A549 (cell line): ENCODE results near the gene BEST4. TPM values are rescaled to one million over a fixed set of nuclear protein-coding genes. Genes with fewer than 3 reads are reported as not detected.

Source experiments
- ATAC-seq, 2 experiments: fragments of 200-7000 bp in 1 of 2; fragments of >200 bp in 1 of 2; cut with Nextera tagmentation in 1 of 2; cut with Tn5 transposase in 1 of 2; 3 replicates each; pipeline versions ENCODE4 v1.8.0 to v1.9.1; 2018 to 2020; ENCODE audit warnings: mild to moderate bottlenecking in 1 of 2, moderate library complexity in 1 of 2
- CTCF ChIA-PET: fragments of 300-600 bp; sonication (Branson Sonifier 250); formaldehyde crosslinking; extraction: SDS; loops from one replicate; lab custom pipeline; 2021; ENCODE audit warnings: antibody characterized with exemption, inconsistent platforms; lab: Yijun Ruan, JAX
- POLR2A ChIA-PET: fragments of 350-600 bp; formaldehyde crosslinking; extraction: SDS; loops from one replicate; lab custom pipeline; 2021; ENCODE audit warnings: antibody characterized with exemption, inconsistent platforms; lab: Yijun Ruan, JAX
- DNase-seq, 2 experiments: peaks; one replicate each; pipeline versions ENCODE4 v3.0.0 to v3.0.0-alpha.2; 2011 to 2016; ENCODE audit warnings: low read depth in 1 of 2, low spot score in 1 of 2
- FAIRE-seq: peaks from 2 replicates; lab custom pipeline; 2011; peaks lifted over from hg19 to GRCh38; lab: Jason Lieb, UNC
- H3K27ac ChIP-seq, 2 experiments: fragments of >200 bp; sonication (Bioruptor Twin); formaldehyde crosslinking; 3 replicates each; pipeline ENCODE4 v1.5.1; 2016 to 2017
- H3K4me1 ChIP-seq: fragments of >200 bp; sonication (Bioruptor Twin); formaldehyde crosslinking; 3 replicates; pipeline ENCODE4 v1.6.1; 2016
- H3K4me2 ChIP-seq: fragments of >200 bp; sonication (Bioruptor Twin); formaldehyde crosslinking; 3 replicates; pipeline ENCODE4 v1.6.1; 2016
- H3K4me3 ChIP-seq: fragments of >200 bp; sonication (Bioruptor Twin); formaldehyde crosslinking; 3 replicates; pipeline ENCODE4 v1.5.1; 2016
- H3K9me3 ChIP-seq: fragments of >200 bp; sonication (Bioruptor Twin); formaldehyde crosslinking; 3 replicates; pipeline ENCODE4 v1.6.1; 2016
- BHLHE40 ChIP-seq: IDR thresholded peaks from 2 replicates; pipeline ENCODE4 v1.6.1; 2012; ENCODE audit warnings: low read depth, low read length, inconsistent platforms
- CBX2 ChIP-seq: fragments of 200-600 bp; sonication (generic); IDR thresholded peaks from 2 replicates; pipeline ENCODE4 v1.6.1; 2016; ENCODE audit warnings: low read depth, mild to moderate bottlenecking, borderline replicate concordance
- CHD4 ChIP-seq: fragments of 200-600 bp; sonication (generic); IDR thresholded peaks from 2 replicates; pipeline ENCODE4 v1.6.1; 2016; ENCODE audit warnings: antibody characterized with exemption, mild to moderate bottlenecking, borderline replicate concordance
- FOSB ChIP-seq: fragments of 250-450 bp; sonication (Bioruptor Pico); IDR thresholded peaks from 2 replicates; pipeline ENCODE4 v1.5.0; 2020; ENCODE audit warnings: mild to moderate bottlenecking, moderate library complexity
- FOSL2 ChIP-seq, 2 experiments: fragments of 450-650 bp in 1 of 2; fragments of >200 bp in 1 of 2; sonication (Bioruptor Twin) in 1 of 2; formaldehyde crosslinking; IDR thresholded peaks; 2 replicates each; pipeline versions ENCODE4 v1.5.0 to v1.6.1; 2016 to 2020; ENCODE audit warnings: mild to moderate bottlenecking in 1 of 2, moderate library complexity in 1 of 2
- HOXA7 ChIP-seq: fragments of 250-450 bp; sonication (Bioruptor Pico); IDR thresholded peaks from 2 replicates; pipeline ENCODE4 v1.5.0; 2020; ENCODE audit warnings: mild to moderate bottlenecking, moderate library complexity
- KDM1A ChIP-seq: fragments of 200-600 bp; sonication (generic); IDR thresholded peaks from 2 replicates; pipeline ENCODE4 v1.6.1; 2016; ENCODE audit warnings: low read depth, mild to moderate bottlenecking
- MYC ChIP-seq: IDR thresholded peaks from 2 replicates; pipeline ENCODE4 v1.6.1; 2012; ENCODE audit warnings: mild to moderate bottlenecking, inconsistent platforms, low read length, improper control_type of control experiment, borderline replicate concordance
- NPAS2 ChIP-seq: fragments of 250-450 bp; sonication (Bioruptor Pico); IDR thresholded peaks from 2 replicates; pipeline ENCODE4 v1.8.0; 2022; ENCODE audit warnings: mild to moderate bottlenecking, moderate library complexity, borderline replicate concordance
- NR3C1 ChIP-seq: fragments of >200 bp; sonication (Bioruptor Twin); formaldehyde crosslinking; IDR thresholded peaks from 3 replicates; pipeline ENCODE4 v1.6.1; 2017
- RAD21 ChIP-seq, 2 experiments: fragments of >200 bp in 1 of 2; sonication (Bioruptor Twin) in 1 of 2; formaldehyde crosslinking in 1 of 2; IDR thresholded peaks in 1 of 2; conservative IDR thresholded peaks in 1 of 2; 2 replicates in 1 of 2; 3 replicates in 1 of 2; pipeline ENCODE4 v1.6.1; 2012 to 2018; ENCODE audit warnings: inconsistent platforms in 1 of 2
- RFX5 ChIP-seq: fragments of 450-650 bp; IDR thresholded peaks from 2 replicates; pipeline ENCODE4 v1.7.1; 2014; ENCODE audit warnings: antibody characterized with exemption, mild to moderate bottlenecking, moderate library complexity
- SREBF2 ChIP-seq: fragments of 450-650 bp; IDR thresholded peaks from 2 replicates; pipeline ENCODE4 v1.6.1; 2014; ENCODE audit warnings: mild to moderate bottlenecking, moderate library complexity
- ZFP36 ChIP-seq: fragments of 450-650 bp; IDR thresholded peaks from 2 replicates; pipeline ENCODE4 v1.6.1; 2014; ENCODE audit warnings: borderline replicate concordance; ENCODE audit not compliant: partially characterized antibody
- WGBS: methylation state at CpG from one replicate; pipeline ENCODE4 v1.1.6; 2017; ENCODE audit errors: missing lambda C conversion rate; 5-methylcytosine and 5-hydroxymethylcytosine counted together
- polyA plus RNA-seq, 4 experiments: library from polyadenylated mRNA; depleted of rRNA in 3 of 4; stranded (reverse); fragments of >200 nt; fragmentation: RNase III in 1 of 4; extraction: RNeasy Plus Mini Kit Qiagen cat#74134 plus additional on column Dnase treatment in 1 of 4; gene quantifications; 2 replicates in 3 of 4; 3 replicates in 1 of 4; pipeline ENCODE4 v1.2.3, GENCODE V29; 2011 to 2017
- TF ChIP-seq, protein P1 (sequence below): fragments of 250-450 bp; sonication (Bioruptor Pico); IDR thresholded peaks from 2 replicates; pipeline ENCODE4 v1.5.0; 2021; ENCODE audit warnings: mild to moderate bottlenecking, moderate library complexity, borderline replicate concordance
- TF ChIP-seq, protein P2 (sequence below): fragments of >200 bp; sonication (Bioruptor Twin); formaldehyde crosslinking; IDR thresholded peaks from 2 replicates; pipeline ENCODE4 v1.6.1; 2016
- TF ChIP-seq, protein P3 (sequence below): fragments of 150-350 bp; IDR thresholded peaks from 2 replicates; pipeline ENCODE4 v1.6.1; 2014; ENCODE audit warnings: low read depth, mild to moderate bottlenecking, low read length
- TF ChIP-seq, protein P4 (sequence below): fragments of 250-450 bp; sonication (Bioruptor Pico); IDR thresholded peaks from 2 replicates; pipeline ENCODE4 v1.5.0; 2020; ENCODE audit warnings: low read depth, mild to moderate bottlenecking, moderate library complexity

Gene BEST4
- polyA plus RNA-seq, 2 of the 4 experiments (the other 2 are of a cell fraction), result 0.08 to 0.09 TPM

DNA sequence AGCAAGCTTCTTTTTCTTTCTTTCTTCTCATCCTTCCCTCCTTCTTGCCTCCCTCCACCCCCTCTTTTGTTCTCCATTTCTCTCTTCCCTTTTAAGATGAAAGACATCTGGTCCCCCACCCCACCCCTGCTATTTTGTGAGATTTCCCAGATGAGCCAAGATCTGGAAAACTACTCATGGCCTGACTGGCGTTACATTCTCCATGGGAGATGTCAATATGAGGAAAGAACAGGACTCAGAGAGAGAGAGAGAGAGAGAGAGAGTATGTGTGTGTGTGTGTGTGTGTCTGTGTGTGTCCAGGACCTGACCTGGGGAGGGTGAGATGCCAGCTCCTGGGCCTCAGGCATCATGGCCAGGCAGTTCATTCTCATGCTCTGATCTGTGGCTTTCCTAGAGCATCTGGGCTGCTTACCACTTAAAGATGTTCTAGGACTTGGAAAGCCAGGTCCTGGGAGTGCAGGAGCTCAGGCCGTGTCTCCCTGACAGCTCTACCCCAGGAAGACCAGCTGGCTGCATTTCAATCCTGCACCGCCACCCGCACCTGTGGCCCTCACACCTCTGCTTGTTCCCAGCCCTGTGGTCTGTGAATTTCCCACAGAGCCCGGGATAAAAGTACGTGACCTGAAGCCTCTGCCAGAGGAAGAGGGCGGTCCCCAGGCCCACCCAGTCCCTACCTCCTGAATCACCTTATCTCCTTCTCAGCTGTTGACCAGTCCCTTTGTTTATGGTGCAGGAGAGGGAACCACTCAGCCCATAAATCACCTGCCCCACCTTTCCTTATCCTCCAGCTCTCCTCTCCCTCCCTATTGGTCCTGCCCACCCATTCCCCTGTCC lies 3.2 kb upstream of the BEST4 start:
- FAIRE-seq, result no peak
- ChIA-PET CTCF (interaction anchor here (0.9 to 7.1 kb wide), 9 partner anchors 8 to 223 kb away, joined by 3 to 44 read pairs (median 4); partner anchors contain the start of gene PLK3), POLR2A (interaction anchor here (0.5 to 3.2 kb wide), 2 partner anchors 9 to 23 kb away, joined by 3 to 21 read pairs; partner anchors contain the start of gene PLK3)
- Histone ChIP-seq H3K4me1 (no peaks in the 10 kb centered on the region), H3K4me3 (no peak overlapping the region), H3K4me2 (no peak overlapping the region), H3K9me3 (no peaks in the 10 kb centered on the region), H3K27ac (no peak overlapping the region)
- TF ChIP-seq, protein P1, sequence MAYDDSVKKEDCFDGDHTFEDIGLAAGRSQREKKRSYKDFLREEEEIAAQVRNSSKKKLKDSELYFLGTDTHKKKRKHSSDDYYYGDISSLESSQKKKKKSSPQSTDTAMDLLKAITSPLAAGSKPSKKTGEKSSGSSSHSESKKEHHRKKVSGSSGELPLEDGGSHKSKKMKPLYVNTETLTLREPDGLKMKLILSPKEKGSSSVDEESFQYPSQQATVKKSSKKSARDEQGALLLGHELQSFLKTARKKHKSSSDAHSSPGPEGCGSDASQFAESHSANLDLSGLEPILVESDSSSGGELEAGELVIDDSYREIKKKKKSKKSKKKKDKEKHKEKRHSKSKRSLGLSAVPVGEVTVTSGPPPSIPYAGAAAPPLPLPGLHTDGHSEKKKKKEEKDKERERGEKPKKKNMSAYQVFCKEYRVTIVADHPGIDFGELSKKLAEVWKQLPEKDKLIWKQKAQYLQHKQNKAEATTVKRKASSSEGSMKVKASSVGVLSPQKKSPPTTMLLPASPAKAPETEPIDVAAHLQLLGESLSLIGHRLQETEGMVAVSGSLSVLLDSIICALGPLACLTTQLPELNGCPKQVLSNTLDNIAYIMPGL, result no peak
- TF ChIP-seq NR3C1 (no peak), RAD21 (conservative IDR thresholded peaks at IDR 0.05 in 1 of 2, IDR thresholded peaks at IDR 0.05 in 1 of 2) (no peak), KDM1A (no peak), BHLHE40 (no peak), SREBF2 (no peak)
- ATAC-seq, result no peak
- WGBS, result 74% methylated on average over 7 of the region's 7 CpGs
- DNase-seq, result no peak

DNA sequence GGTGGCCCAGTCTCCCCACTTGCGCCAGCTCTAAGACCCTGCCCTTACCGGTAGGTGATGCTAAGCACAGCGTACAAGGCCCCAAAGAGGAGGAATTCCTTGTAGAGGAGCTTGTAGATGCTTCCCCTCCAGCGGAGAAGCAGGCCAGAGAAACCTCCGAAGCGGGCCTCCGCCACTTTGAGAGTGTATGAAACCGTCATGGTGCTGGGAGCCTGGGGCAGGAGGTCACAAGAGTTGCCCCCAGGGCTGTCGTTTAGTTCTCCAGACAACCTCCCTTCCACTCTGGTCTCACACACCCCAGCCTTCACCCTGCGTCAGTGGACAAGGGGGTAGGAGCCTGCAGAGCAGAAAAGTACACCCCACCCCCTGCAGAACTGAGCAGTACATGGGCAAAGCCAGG lies 464 bp downstream of the BEST4 start:
- ChIA-PET POLR2A (interaction anchor here (0.5 to 1.4 kb wide), 3 partner anchors 12 to 75 kb away, joined by 6 to 8 read pairs (median 7); partner anchors contain the start of genes PLK3 and RPS8), CTCF (interaction anchor here (0.7 to 7.1 kb wide), 10 partner anchors 9 to 516 kb away, joined by 3 to 44 read pairs (median 8); partner anchors contain the start of genes PLK3, RNU5D-1 and RPS8)
- DNase-seq (no peak), ATAC-seq (no peak), FAIRE-seq (no peak)
- Histone ChIP-seq H3K9me3 (no peaks in the 10 kb centered on the region), H3K4me1 (peaks cover 6% of the 10 kb centered on the region), H3K27ac (no peak overlapping the region), H3K4me2 (no peak overlapping the region), H3K4me3 (no peak overlapping the region)
- 98% methylated on average over 8 of the region's 10 CpGs for WGBS
- TF ChIP-seq HOXA7 (CRISPR knock-in tag) (no peak), MYC (no peak), CHD4 (no peak), FOSB (CRISPR knock-in tag) (no peak)
- TF ChIP-seq, protein P2, sequence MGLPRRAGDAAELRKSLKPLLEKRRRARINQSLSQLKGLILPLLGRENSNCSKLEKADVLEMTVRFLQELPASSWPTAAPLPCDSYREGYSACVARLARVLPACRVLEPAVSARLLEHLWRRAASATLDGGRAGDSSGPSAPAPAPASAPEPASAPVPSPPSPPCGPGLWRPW, result no peak

DNA sequence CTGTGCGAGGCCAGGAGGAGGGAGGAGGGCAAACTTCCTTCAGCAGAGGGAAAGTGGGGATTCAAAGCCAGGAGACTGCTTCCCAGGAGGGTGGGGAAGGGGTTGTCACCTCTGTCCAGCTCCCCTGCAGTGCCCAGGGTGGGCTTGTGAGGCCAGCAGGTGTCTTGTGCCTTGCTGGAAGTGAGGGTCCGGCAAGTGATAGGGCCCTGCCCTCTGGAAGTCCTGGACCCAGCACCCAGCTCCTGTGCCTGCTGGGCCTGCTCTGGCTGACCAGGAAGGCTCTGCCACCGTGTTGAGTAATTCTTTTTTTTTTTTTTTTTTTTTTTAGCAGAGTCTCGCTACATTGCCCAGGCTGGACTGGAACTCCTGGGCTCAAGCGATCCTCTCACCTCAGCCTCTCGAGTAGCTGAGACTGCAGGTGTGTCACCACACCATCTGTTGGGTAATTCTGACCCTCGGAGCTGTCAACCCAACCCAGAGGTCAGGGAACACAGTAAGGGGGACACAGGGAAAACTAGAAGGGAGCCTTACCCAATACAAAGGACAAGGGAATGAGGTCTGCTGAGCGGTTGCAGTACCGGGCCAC lies 1.0 kb downstream of the BEST4 start:
- Histone ChIP-seq H3K27ac (peak overlapping the region; percentile 89 to 93), H3K4me3 (peak overlapping the region; percentile 49; the same call in 2 of the 3 replicates), H3K9me3 (no peaks in the 10 kb centered on the region), H3K4me1 (peaks cover 6% of the 10 kb centered on the region), H3K4me2 (peak overlapping the region; percentile 97)
- ChIA-PET POLR2A (interaction anchor here (0.6 to 1.6 kb wide), 3 partner anchors 11 to 753 kb away, joined by 3 to 11 read pairs (median 7); partner anchors contain the start of genes PLK3 and RPS8), CTCF (interaction anchor here (0.7 to 7.1 kb wide), 16 partner anchors 9 to 712 kb away, joined by 3 to 44 read pairs (median 5); partner anchors contain the start of genes KIF2C, PLK3, RNU5D-1 and RPS8)
- TF ChIP-seq NR3C1, result no peak
- TF ChIP-seq RFX5, result no peak
- TF ChIP-seq, protein P3, sequence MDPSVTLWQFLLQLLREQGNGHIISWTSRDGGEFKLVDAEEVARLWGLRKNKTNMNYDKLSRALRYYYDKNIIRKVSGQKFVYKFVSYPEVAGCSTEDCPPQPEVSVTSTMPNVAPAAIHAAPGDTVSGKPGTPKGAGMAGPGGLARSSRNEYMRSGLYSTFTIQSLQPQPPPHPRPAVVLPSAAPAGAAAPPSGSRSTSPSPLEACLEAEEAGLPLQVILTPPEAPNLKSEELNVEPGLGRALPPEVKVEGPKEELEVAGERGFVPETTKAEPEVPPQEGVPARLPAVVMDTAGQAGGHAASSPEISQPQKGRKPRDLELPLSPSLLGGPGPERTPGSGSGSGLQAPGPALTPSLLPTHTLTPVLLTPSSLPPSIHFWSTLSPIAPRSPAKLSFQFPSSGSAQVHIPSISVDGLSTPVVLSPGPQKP, result no peak
- no peak for TF ChIP-seq CBX2
- TF ChIP-seq NPAS2 (CRISPR knock-in tag), result no peak
- no peak for TF ChIP-seq FOSL2 (IDR thresholded peaks at IDR 0.05)
- no peak for TF ChIP-seq FOSL2 (CRISPR knock-in tag; IDR thresholded peaks at IDR 0.05)
- no peak for TF ChIP-seq SREBF2
- TF ChIP-seq, protein P4, sequence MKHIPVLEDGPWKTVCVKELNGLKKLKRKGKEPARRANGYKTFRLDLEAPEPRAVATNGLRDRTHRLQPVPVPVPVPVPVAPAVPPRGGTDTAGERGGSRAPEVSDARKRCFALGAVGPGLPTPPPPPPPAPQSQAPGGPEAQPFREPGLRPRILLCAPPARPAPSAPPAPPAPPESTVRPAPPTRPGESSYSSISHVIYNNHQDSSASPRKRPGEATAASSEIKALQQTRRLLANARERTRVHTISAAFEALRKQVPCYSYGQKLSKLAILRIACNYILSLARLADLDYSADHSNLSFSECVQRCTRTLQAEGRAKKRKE (CRISPR knock-in tag), result no peak
- no peak for TF ChIP-seq ZFP36
- FAIRE-seq, result no peak
- no peak for DNase-seq
- 85% methylated on average over 7 of the region's 9 CpGs for WGBS
- no peak for ATAC-seq
